Measurements from ENCODE around the gene CCND1. TPM values are rescaled to one million over a fixed set of nuclear protein-coding genes. Genes with fewer than 3 reads are reported as not detected.

CCND1 gene
- total RNA-seq, 3 donors from 2014 or later (not counting 1 experiment from before 2014, with no cell fraction given), result 1.4 to 2.3 (median 2.3) TPM

GRCh38 chr11:69632900-69633299, 8.1 kb upstream of the CCND1 start:
- no peak overlapping the region for H3K27ac Mint-ChIP-seq
- no peak for TF ChIP-seq CTCF (IDR thresholded peaks at IDR 0.05)
- H3K4me1 ChIP-seq (ENCODE audit: control insufficient read depth, insufficient read depth, low read length), result peaks cover 13% of the 10 kb centered on the region
- DNase-seq (no peak), ATAC-seq (no peak)
- peaks cover 21% of the 10 kb centered on the region for H3K27me3 ChIP-seq (ENCODE audit: control insufficient read depth, insufficient read depth, low read length)
- no peaks in the 10 kb centered on the region for H3K36me3 ChIP-seq (ENCODE audit: control insufficient read depth, insufficient read depth, low read length)
- H3K4me1 Mint-ChIP-seq, result peaks cover 0 to 14% of the 10 kb centered on the region in 2 donors
- no peaks in the 10 kb centered on the region for H3K36me3 Mint-ChIP-seq
- peaks cover 8% of the 10 kb centered on the region for H3K9me3 ChIP-seq (ENCODE audit: control insufficient read depth, insufficient read depth, low read length)
- H3K27ac ChIP-seq (ENCODE audit: low read length), result no peak overlapping the region
- H3K9me3 Mint-ChIP-seq, result peaks cover 2 to 3% of the 10 kb centered on the region in 2 donors
- peaks cover 37 to 58% of the 10 kb centered on the region in 2 donors for H3K27me3 Mint-ChIP-seq (ENCODE audit: low read depth in 2 of 2)
- intact Hi-C loops (cut with micrococcal nuclease), result no loop called here
- WGBS (ENCODE audit: insufficient coverage), result 87% methylated on average over 4 of the region's 4 CpGs
- H3K4me3 ChIP-seq (ENCODE audit: low read length), result no peak overlapping the region
- H3K4me3 Mint-ChIP-seq, result no peak overlapping the region

GRCh38 chr11:69634069-69634468, 6.9 kb upstream of the CCND1 start:
- intact Hi-C loops (cut with micrococcal nuclease), result no loop called here
- H3K4me3 ChIP-seq (ENCODE audit: low read length), result no peak overlapping the region
- no peaks in the 10 kb centered on the region for H3K36me3 Mint-ChIP-seq
- H3K27ac Mint-ChIP-seq, result no peak overlapping the region
- ATAC-seq (no peak), DNase-seq (no peak)
- no peaks in the 10 kb centered on the region for H3K36me3 ChIP-seq (ENCODE audit: control insufficient read depth, insufficient read depth, low read length)
- no peak overlapping the region for H3K4me3 Mint-ChIP-seq
- H3K9me3 ChIP-seq (ENCODE audit: control insufficient read depth, insufficient read depth, low read length), result peaks cover 8% of the 10 kb centered on the region
- H3K9me3 Mint-ChIP-seq, result peaks cover 2 to 3% of the 10 kb centered on the region in 2 donors
- H3K27me3 Mint-ChIP-seq (ENCODE audit: low read depth in 2 of 2), result peaks cover 39 to 63% of the 10 kb centered on the region in 2 donors
- H3K4me1 Mint-ChIP-seq, result peaks cover 0 to 19% of the 10 kb centered on the region in 2 donors
- peaks cover 24% of the 10 kb centered on the region for H3K4me1 ChIP-seq (ENCODE audit: control insufficient read depth, insufficient read depth, low read length)
- no peak overlapping the region for H3K27ac ChIP-seq (ENCODE audit: low read length)
- H3K27me3 ChIP-seq (ENCODE audit: control insufficient read depth, insufficient read depth, low read length), result peaks cover 32% of the 10 kb centered on the region
- 92% methylated on average over 6 of the region's 6 CpGs for WGBS (ENCODE audit: insufficient coverage)
- no peak for TF ChIP-seq CTCF (IDR thresholded peaks at IDR 0.05)

GRCh38 chr11:69634590-69634989, 6.4 kb upstream of the CCND1 start:
- no peak overlapping the region for H3K4me3 Mint-ChIP-seq
- peaks cover 27% of the 10 kb centered on the region for H3K4me1 ChIP-seq (ENCODE audit: control insufficient read depth, insufficient read depth, low read length)
- H3K27ac Mint-ChIP-seq, result no peak overlapping the region
- no peaks in the 10 kb centered on the region for H3K36me3 Mint-ChIP-seq
- peaks cover 6% of the 10 kb centered on the region for H3K9me3 ChIP-seq (ENCODE audit: control insufficient read depth, insufficient read depth, low read length)
- H3K4me3 ChIP-seq (ENCODE audit: low read length), result no peak overlapping the region
- TF ChIP-seq CTCF (IDR thresholded peaks at IDR 0.05), result no peak
- peaks cover 0 to 17% of the 10 kb centered on the region in 2 donors for H3K4me1 Mint-ChIP-seq
- 86% methylated on average over 7 of the region's 7 CpGs for WGBS (ENCODE audit: insufficient coverage)
- H3K27me3 ChIP-seq (ENCODE audit: control insufficient read depth, insufficient read depth, low read length), result peaks cover 34% of the 10 kb centered on the region
- ATAC-seq (no peak), DNase-seq (no peak)
- H3K9me3 Mint-ChIP-seq, result peaks cover 0 to 3% of the 10 kb centered on the region in 2 donors
- H3K36me3 ChIP-seq (ENCODE audit: control insufficient read depth, insufficient read depth, low read length), result no peaks in the 10 kb centered on the region
- intact Hi-C loops (cut with micrococcal nuclease), result no loop called here
- peaks cover 39 to 62% of the 10 kb centered on the region in 2 donors for H3K27me3 Mint-ChIP-seq (ENCODE audit: low read depth in 2 of 2)
- no peak overlapping the region for H3K27ac ChIP-seq (ENCODE audit: low read length)

- Mint-ChIP-seq H3K4me1 (peaks cover 0 to 14% of the 10 kb centered on the region in 2 donors), H3K27me3 (ENCODE audit: low read depth in 2 of 2) (peaks cover 45 to 62% of the 10 kb centered on the region in 2 donors)
These were observed 5.8 kb upstream of the CCND1 start for GRCh38 chr11:69635195-69635594.

More at GRCh38 chr11:69635195-69635594, 5.8 kb upstream of the CCND1 start:
- no peak for DNase-seq
- no peaks in the 10 kb centered on the region for H3K36me3 ChIP-seq (ENCODE audit: control insufficient read depth, insufficient read depth, low read length)
- H3K27ac Mint-ChIP-seq, result no peak overlapping the region
- no peak overlapping the region for H3K27ac ChIP-seq (ENCODE audit: low read length)
- H3K36me3 Mint-ChIP-seq, result no peaks in the 10 kb centered on the region
- intact Hi-C loops (cut with micrococcal nuclease), result no loop called here
- H3K4me1 ChIP-seq (ENCODE audit: control insufficient read depth, insufficient read depth, low read length), result peaks cover 28% of the 10 kb centered on the region
- no peaks in the 10 kb centered on the region for H3K9me3 ChIP-seq (ENCODE audit: control insufficient read depth, insufficient read depth, low read length)
- peaks cover 40% of the 10 kb centered on the region for H3K27me3 ChIP-seq (ENCODE audit: control insufficient read depth, insufficient read depth, low read length)
- H3K4me3 ChIP-seq (ENCODE audit: low read length), result no peak overlapping the region
- 93% methylated on average over 6 of the region's 6 CpGs for WGBS (ENCODE audit: insufficient coverage)
- TF ChIP-seq CTCF (IDR thresholded peaks at IDR 0.05), result no peak
- no peaks in the 10 kb centered on the region for H3K9me3 Mint-ChIP-seq
- no peak overlapping the region for H3K4me3 Mint-ChIP-seq
- ATAC-seq, result no peak
